ENCODE measurements around the gene MPO.

Gene MPO

GRCh38 chr17:58313815-58314705, 33.3 kb upstream of the MPO start:
- no peak for DNase-seq (ENCODE audit: low read depth)
- no peak overlapping the region for H3K4me3 ChIP-seq (ENCODE audit: low read depth, low read length)
- no peak for TF ChIP-seq CTCF (conservative IDR thresholded peaks at IDR 0.05; ENCODE audit: low read depth, low read length)

DNA sequence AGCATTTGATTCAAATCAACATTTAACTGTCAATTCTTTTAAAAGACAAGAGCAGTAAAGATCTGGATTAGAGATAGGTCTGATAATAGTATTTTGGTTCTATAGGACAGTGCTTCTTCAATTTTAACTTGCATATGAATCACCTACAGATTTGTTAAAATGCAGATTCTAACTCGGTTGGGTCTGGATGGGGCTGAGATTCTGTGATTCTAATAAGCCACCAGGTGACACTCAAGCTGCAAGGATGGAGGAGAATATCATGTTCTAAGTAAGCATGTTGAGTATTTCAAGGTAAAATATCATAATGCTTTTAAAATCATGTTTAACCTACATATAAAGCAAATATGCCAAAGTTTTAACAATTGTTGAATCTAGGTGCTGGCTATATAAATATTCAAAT, 32.1 kb upstream of the MPO start:
- no peak for DNase-seq (ENCODE audit: low read depth)
- no peak overlapping the region for H3K4me3 ChIP-seq (ENCODE audit: low read depth, low read length)
- peak; percentile 4 for TF ChIP-seq CTCF (conservative IDR thresholded peaks at IDR 0.05; ENCODE audit: low read depth, low read length)

GRCh38 chr17:58312021-58312630, 31.4 kb upstream of the MPO start:
- TF ChIP-seq CTCF (conservative IDR thresholded peaks at IDR 0.05; ENCODE audit: low read depth, low read length): no peak
- DNase-seq (ENCODE audit: low read depth): no peak

DNA sequence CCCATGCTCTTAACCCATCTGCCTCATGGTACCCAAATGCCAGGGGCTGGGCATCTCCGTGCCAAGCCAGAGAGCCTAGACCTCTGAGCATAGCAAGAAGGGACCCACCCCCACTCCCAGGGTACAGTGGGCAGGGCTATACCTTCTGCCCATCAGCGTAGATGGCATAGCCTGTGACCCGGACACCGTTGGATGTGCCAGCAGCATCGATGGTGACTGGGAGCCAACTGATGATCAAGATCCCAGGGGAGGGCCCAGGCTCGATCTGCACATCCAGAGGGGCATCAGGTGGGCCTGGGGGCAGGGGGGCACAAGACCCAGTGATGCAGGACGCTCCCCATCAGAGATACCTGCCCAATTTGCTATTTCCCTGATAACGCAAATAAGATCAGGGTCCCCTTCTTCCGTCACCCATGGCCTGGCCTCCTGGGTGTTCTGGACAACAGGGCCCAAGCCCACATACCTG, 30.7 kb upstream of the MPO start:
- TF ChIP-seq CTCF (conservative IDR thresholded peaks at IDR 0.05; ENCODE audit: low read depth, low read length): no peak
- no peak overlapping the region for H3K4me3 ChIP-seq (ENCODE audit: low read depth, low read length)
- no peak for DNase-seq (ENCODE audit: low read depth)

More at GRCh38 chr17:58312021-58312630, 31.4 kb upstream of the MPO start:
- H3K4me3 ChIP-seq (ENCODE audit: low read depth, low read length): no peak overlapping the region

GRCh38 chr17:58310511-58311428, 30.0 kb upstream of the MPO start:
- no peak overlapping the region for H3K4me3 ChIP-seq (ENCODE audit: low read depth, low read length)
- no peak for DNase-seq (ENCODE audit: low read depth)
- no peak for TF ChIP-seq CTCF (conservative IDR thresholded peaks at IDR 0.05; ENCODE audit: low read depth, low read length)

- no peak overlapping the region for H3K4me3 ChIP-seq (ENCODE audit: low read depth, low read length)
- no peak for DNase-seq (ENCODE audit: low read depth)
- no peak for TF ChIP-seq CTCF (conservative IDR thresholded peaks at IDR 0.05; ENCODE audit: low read depth, low read length)
These were observed 29.2 kb upstream of the MPO start for GRCh38 chr17:58309918-58310259.
